HFF-Myc (cell line): Measurements from ENCODE around the gene CNTLN.
A peak's percentile ranks its signal among the peaks of the same experiment; 100 is the strongest.
"Not testable (repeated sequence)": the region's sequence is repeated elsewhere in the genome, so short reads cannot be mapped to it uniquely, and the experiment has no call there.

Experiments used
- DNase-seq: peaks from one replicate; pipeline ENCODE4 v3.0.0-alpha.2; 2011; ENCODE audit warnings: low read depth; ENCODE audit errors: extremely low read depth
- H3K4me3 ChIP-seq: replicated peaks from 2 replicates; pipeline ENCODE4 v1.5.1; 2011; ENCODE audit warnings: low read depth, mild to moderate bottlenecking, control low read depth, low read length
- CTCF ChIP-seq: IDR thresholded peaks from 2 replicates; pipeline ENCODE4 v1.5.1; 2012; ENCODE audit warnings: mild to moderate bottlenecking, low read depth, low read length, control low read depth; ENCODE audit errors: missing control alignments

Gene CNTLN

GRCh38 chr9:17349831-17350230 is 215.0 kb downstream of the CNTLN start:
- TF ChIP-seq CTCF, result no peak
- peak; percentile 12 for DNase-seq

GRCh38 chr9:17354006-17354405 is 219.2 kb downstream of the CNTLN start:
- not testable (repeated sequence) for H3K4me3 ChIP-seq, DNase-seq

More at GRCh38 chr9:17349831-17350230, 215.0 kb downstream of the CNTLN start:
- no peak overlapping the region for H3K4me3 ChIP-seq

GRCh38 chr9:17361378-17361777 is 226.5 kb downstream of the CNTLN start:
- no peak overlapping the region for H3K4me3 ChIP-seq
- no peak for TF ChIP-seq CTCF
- no peak for DNase-seq

- no peak for DNase-seq
- TF ChIP-seq CTCF, result no peak
- no peak overlapping the region for H3K4me3 ChIP-seq
Observed at GRCh38 chr9:17367035-17367434, 232.2 kb downstream of the CNTLN start.

GRCh38 chr9:17380126-17380861 is 245.5 kb downstream of the CNTLN start:
- no peak overlapping the region for H3K4me3 ChIP-seq
- no peak for DNase-seq
- no peak for TF ChIP-seq CTCF

- TF ChIP-seq CTCF, result no peak
- DNase-seq, result no peak
- no peak overlapping the region for H3K4me3 ChIP-seq
Observed at GRCh38 chr9:17387565-17387964, 252.7 kb downstream of the CNTLN start.

- no peak overlapping the region for H3K4me3 ChIP-seq
- no peak for TF ChIP-seq CTCF
- DNase-seq, result no peak
Observed at GRCh38 chr9:17389026-17389425, 254.2 kb downstream of the CNTLN start.
